HG03442 (cell line): ENCODE data around the gene CTXN3.

Source experiments
- ATAC-seq: cut with Tn5 transposase; IDR thresholded peaks from one replicate; pipeline ENCODE4 v1.9.1; 2021; ENCODE audit warnings: mild to moderate bottlenecking, moderate library complexity; ENCODE audit not compliant: unreplicated experiment

Gene CTXN3

DNA sequence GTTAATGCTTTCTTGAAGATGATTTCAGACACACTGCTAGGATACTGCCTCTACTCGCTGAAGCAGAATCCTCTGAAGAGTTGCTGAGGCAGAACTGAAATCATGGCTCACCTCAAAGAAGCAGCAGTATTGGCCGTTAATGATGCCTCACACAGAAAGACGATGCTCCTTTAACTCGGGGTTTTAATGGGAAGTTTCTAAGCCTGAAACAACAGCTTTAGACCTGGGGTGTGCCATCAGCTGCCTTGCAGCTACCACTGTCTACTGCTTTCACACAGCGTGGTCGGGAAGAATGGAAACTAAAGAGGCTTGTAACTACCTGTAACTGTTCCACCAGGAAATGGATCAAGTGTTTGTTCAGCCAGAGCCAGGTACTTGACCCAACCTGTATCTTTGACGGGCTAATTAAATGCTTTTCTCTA lies at the start of gene CTXN3:
CTXN3 (plus strand) TSS at position 65 of the 422 bp plus-strand sequence. CDS start 8,440 bp downstream, outside the sequence.
- no peak for ATAC-seq

DNA sequence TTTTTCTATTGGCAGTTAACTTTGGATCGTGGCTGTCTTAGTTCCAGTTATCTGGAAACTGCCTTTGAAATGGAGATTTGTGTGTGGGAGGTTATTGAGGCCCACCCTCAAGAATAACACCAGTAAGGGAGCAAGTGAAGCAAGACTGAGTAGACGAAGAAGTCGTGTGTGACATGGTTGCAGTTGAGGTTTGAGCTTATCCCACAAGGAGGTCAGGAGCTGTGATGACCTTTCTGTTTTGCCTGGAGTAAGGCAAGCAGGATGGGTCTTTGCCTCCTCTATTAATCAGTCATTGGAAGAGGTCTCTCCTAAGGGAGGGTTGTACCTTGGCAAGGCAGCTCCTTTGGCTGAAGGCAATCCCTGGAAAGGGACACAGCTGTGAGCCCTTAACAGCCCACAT lies 49.6 kb upstream of the CTXN3 start:
- no peak for ATAC-seq

DNA sequence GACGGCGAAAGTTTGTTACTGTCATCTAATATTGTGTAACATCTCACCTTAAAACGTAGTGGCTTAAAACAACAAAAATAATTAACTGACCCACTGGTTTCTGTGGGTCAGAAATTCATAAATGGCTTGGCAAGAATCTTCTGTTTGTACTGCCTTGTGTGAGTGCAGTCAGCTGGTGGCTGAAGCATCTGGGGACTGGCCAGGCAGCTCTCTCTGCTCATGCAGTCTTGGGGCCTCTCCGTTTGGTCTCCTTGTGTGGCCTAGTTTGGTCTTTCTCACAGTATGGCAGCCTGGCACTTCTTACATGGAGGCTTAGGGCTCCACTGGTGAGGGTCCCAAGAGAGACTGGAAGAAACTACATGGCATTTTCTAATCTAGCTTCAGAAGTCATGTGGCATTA lies 49.0 kb upstream of the CTXN3 start:
- no peak for ATAC-seq

DNA sequence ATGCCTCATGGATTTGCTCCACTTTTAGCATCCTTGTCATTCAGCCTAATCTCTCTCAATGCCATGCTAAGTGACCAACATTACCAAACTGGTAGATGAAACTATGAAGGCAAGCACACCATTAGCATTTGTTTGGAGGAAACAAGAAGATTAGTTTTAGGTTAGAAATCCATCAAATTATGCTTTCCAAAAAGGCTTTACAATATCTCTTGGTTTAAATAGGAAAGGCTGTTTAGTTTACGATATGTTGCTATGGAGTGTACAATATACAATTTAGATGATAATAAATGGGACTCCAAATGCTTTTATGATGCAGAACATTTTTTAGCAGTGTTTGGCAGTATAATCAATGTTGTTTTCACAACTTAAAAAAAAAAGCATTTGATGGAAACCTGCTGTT lies 47.8 kb upstream of the CTXN3 start:
- ATAC-seq, result no peak

DNA sequence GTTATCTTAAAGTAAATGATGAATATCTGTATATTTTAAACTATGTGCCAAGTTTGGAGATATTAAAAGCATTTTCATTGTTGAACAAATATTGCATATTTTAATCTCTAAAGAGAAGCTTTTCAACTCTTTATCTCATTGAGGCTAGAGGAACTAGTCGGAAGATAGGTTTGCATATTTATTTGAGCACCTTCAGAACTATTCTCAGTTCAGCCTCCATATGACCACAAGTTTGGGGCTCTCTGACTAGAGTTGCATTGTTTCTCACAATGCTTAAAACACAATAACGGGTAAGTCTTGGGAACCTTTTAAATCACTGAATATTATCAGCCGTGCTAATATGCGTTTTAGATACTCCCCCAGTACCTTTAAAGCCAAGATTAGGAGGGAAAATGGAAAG lies 47.3 kb upstream of the CTXN3 start:
- no peak for ATAC-seq

GRCh38 chr5:127602481-127602880 lies 46.4 kb upstream of the CTXN3 start:
- no peak for ATAC-seq

GRCh38 chr5:127602896-127603844 lies 45.7 kb upstream of the CTXN3 start:
- no peak for ATAC-seq

- no peak for ATAC-seq
Observed at GRCh38 chr5:127608077-127608660, 40.7 kb upstream of the CTXN3 start.

GRCh38 chr5:127609011-127609410 lies 39.9 kb upstream of the CTXN3 start:
- ATAC-seq, result no peak

DNA sequence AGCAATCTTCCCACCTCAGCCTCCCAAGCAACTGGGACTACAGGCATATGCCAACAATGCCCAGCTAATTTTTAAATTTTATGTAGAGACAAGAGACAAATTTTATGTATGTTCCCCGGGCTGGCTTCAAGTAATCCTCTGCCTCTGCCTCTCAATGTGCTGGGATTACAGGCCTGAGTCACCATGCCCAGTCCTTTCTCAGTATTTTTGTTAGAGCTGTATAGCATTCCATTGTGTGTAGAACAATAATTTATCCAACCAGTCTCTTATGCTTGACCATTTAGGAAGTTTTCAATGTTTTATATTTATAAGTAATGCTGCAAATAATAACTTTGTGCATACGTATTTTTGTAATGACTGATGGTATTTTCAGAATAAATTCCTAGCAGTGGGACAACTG lies 38.9 kb upstream of the CTXN3 start:
- no peak for ATAC-seq

DNA sequence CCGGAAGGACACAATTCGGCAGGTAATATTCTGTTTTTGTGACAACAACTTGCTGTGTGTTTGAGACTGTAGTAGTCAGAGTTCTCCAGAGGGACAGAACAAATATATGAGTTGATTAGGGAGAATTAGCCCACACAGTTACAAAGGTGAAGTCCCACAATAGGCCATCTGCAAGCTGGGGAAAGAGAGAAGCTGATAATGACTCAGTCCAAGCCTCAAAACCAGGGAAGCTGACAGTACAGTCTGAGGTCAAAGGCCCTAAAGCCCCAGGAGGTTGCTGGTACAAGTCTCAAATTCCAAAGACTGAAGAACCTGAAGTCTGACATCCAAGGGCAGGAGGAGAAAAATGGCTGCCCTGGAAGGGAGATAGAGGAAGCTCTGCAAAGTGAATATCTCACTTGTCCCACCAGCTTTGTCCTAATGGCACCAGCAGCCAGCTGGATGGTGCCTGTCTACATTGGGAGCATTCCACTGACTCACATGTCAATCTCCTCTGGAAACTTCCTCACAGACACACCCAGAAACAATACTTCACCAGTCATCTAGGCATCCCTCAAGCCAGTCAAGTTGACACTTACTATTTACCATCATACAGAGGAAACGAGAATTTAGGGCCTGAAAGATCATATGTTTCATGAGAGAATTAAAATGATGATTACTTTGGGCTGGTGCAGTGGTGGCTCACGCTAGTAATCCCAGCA lies 36.3 kb upstream of the CTXN3 start:
- no peak for ATAC-seq

DNA sequence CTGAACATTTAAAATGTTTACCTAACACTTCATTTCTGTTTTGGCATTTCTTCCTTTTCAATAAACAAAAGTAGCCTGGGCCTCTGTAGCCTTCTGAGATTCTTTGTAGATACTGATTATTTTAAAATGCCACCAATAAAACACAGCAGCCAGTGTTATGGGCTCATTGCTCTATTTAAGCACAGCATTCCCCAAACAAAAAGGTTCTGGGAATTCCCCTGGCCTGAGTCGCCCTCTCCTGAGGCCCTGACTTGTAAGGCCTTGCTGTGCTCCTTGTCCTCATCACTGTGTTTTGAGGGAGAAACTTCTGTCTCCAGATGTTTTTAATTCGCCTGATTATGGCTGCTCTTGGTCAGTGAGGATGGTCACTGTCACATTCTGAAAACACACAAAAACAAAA lies 33.0 kb upstream of the CTXN3 start:
- ATAC-seq, result no peak

DNA sequence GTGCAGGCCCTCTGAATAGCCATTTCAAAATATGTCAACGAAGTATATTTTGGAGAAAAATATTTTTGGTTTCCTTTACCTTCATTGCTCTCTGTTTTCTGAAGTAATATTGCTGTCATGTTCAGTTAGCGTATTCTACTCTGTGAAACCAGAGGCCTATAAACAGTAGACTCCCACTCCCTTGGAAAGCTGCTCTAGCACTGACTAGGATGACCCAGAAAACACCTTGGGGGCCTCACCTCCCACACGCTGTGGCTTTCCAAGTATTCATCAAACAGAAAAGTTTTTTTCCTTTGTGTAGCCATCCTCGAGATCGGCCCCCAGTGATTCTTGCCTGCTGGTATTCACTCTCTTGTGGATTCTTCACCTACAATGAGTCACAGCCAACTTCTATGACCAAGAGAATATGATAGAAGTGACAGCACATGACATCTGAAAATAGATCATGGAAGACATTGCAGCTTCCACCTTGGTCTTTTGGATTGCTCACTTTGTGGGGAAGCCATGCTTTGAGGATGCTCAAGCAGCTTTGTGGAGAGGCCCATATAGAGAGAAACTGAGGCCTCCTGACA lies 28.9 kb upstream of the CTXN3 start:
- no peak for ATAC-seq

DNA sequence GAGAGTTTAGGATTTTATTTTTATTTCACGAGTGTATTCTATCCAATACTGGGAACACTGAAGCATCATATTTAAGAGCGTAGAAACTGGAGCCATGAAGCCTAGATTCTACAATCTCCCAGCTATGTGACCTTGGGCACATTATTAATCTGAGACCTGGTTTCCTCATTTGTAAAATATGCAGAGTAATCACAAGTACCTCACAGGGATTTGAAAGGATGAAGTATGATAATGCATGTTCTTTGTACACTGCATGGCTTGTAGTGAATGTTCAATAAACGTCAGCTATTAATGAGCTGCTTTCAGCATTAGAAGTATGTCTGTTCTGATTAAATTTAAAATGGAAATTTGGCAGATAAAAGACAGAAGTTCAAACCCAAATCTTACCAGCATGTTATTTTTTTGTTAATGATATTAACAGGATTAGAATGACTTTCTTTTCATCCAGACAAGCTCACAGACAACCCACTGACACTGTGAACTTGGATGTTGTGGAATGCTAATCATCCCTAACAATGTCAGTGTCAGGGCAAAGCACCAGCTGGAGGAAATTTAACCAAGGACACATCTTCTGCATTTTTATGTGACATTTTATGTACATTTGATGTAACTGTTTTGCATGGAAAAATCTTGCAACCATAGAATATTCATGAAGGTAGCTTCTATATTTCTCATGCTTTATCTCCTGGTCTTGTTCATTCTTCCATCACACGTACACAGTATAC lies 27.1 kb upstream of the CTXN3 start:
- no peak for ATAC-seq

GRCh38 chr5:127634007-127634406 lies 14.9 kb upstream of the CTXN3 start:
- no peak for ATAC-seq

DNA sequence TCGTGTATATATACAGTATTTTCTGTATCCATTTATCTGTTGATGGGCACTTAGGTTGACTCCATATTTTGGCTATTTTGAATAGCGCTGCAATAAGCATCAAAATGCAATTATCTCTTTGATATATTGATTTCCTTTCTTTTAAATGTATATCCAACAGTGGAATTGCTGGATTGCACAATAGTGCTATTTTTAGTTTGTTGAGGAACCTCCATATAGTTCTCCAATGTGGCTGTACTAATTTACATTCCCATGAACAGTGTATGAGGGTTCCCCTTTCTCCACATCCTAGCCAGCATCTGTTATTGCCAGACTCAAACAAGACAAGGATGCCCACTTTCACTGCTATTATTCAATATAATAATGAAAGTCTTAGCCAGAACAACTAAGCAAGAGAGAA lies 9.1 kb upstream of the CTXN3 start:
- no peak for ATAC-seq

DNA sequence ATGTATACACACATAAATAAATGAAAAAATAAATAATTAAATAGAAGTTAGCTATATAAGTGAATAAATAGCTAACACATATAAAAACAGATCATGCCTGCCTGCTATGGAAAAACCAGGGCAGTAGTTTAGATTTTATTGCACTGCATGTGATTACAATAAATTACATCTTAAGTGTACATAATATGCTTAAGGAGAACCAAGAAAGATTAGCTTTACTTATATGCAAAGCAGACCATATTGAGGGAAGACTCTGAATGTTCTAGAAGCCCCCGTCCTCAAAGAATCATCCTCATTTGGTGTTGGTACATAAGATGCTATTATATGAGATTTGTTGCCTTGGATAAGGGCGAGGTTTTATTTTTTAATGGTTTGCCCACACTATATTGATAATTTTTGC lies 5.9 kb upstream of the CTXN3 start:
- ATAC-seq, result no peak

DNA sequence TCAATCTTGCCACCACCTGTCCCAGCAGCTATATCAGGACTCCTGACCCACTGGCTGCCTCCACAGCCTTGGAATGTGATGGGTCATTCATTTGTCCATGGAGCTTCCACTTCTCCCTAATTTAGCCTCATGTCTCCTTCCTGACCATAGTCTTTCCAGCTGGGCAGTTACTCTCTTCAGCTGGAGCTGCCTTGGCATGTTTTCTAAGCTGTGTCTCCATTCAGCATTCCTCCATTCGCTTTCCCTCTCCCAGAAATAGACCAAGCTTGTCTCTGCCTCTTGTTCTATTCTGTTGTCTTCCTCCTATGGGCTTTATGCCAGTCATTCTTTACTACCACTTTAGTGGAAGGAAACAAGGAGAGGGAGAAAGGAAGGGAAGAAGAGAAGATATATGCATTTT lies 5.3 kb upstream of the CTXN3 start:
- no peak for ATAC-seq

- ATAC-seq, result no peak
Observed at GRCh38 chr5:127645300-127645726, 3.6 kb upstream of the CTXN3 start.

DNA sequence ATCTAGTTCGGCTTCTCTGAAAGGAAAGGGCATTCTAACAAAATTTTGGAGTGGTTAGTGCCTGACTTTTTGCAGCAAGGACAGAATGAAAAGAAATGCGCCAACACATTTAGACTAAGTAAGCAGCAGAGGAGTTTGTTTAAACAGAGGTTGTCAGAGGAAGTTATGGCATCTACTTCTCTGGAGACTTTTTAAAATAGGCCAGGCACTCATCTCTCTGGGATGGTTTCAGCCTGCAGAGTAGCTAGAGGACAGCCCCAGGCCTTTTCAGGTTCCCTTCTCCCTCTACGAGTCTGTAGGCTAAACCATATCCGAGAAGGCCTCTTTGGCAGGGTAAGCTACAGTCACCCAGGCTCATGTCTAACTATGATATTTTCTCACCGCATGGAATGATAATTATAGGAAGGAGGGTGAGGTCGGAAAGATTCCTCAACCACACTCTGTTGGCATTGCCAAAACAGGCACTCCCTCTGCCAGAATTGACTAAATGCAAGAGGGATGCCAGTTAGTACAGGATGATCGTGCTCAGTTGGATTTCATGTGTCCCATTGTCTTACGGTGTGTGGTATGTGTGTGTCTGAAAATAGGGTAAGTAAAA lies 1.4 kb upstream of the CTXN3 start:
- no peak for ATAC-seq
